ENCODE results near the gene BMAL1. TPM values are rescaled to one million over a fixed set of nuclear protein-coding genes. Genes with fewer than 3 reads are reported as not detected.

BMAL1 gene
- total RNA-seq (2021; fragmentation: NEBNext Ultra II Directional; extraction: Animal tissue kit (Norgen Biotek cat#: 25700)) = 6.8 and 9.9 TPM in 2 replicates
- 4.1 and 6.9 TPM in 2 replicates for polyA plus RNA-seq (2011; rRNA removed)
- 6.3 TPM for polyA plus RNA-seq (2011; cell fraction: cytosol; rRNA removed)
- 6.4 TPM for polyA plus RNA-seq (2011; cell fraction: nucleus; rRNA removed)
- 4.7 to 9.4 TPM (median 6.3 TPM) in 4 replicates for polyA plus RNA-seq (2012, experiment 1 of 2)
- polyA plus RNA-seq (2012, experiment 2 of 2) = 0.96 TPM
- 5.6 TPM for polyA plus RNA-seq (2013, experiment 1 of 2)
- polyA plus RNA-seq (2013, experiment 2 of 2) = 5.6 TPM
- polyA minus RNA-seq (2011; rRNA and poly(A)+ RNA removed) = 7.7 and 8.7 TPM in 2 replicates
- polyA minus RNA-seq (2011; cell fraction: cytosol; rRNA and poly(A)+ RNA removed) = 4.7 TPM
- 20.8 TPM for polyA minus RNA-seq (2011; cell fraction: nucleus; rRNA and poly(A)+ RNA removed)
- long read RNA-seq, experiment 1, partial matches to known transcripts = 5 of 9 reads
- long read RNA-seq, experiment 1, other reads (novel, unspliced or antisense) = 4 of 9 reads
- long read RNA-seq, experiment 2, partial matches to known transcripts = 0 of 1 reads
- long read RNA-seq, experiment 2, other reads (novel, unspliced or antisense) = 1 of 1 reads

DNA sequence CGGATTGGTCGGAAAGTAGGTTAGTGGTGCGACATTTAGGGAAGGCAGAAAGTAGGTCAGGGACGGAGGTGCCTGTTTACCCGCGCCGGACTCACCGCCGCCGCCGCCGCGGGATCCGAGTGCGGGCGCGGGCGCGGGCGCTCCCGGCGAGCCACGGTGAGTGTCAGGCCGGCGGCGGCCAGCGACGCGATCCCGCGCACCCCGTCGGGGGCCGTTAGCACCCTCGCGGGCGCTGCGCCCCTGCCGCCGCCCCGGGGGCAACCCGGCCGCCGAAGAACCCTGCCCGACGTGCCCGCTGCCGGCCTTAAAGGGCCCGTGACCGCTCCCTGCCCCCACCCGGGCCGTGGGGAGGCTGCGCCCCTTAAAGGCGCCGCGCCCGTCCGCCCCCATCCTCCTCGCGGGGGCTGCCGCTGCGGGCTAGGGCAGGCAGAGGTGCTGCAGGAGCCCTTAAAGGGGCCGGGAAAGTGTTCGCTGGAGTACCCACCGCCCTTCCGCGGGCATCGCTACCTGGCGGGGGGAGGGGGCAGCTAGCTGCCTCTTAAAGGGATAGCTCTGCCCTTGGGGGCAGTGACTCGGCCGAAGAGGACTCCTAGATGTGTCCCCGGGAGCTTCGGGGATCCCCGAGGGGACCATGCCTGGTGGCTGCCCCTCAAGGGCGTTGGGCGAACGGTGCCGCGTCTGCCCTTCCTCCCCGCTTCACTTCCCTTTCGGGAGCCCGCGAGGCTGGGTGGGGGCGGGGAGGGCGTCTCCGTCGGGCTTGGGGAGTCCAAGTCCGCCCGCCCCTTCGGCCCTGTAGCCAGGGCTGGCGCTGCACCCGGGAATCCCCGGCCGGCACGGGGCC is at the start of gene BMAL1:
Gene BMAL1 (plus strand): TSS at position 23 of the 841 bp plus-strand sequence. CDS start 76,519 bp downstream, outside the sequence.
- H4K91ac ChIP-seq (replicated peaks; ENCODE audit: insufficient read length, low read length) = no peak within 1 kb of the TSS
- no peak within 1 kb of the TSS for H3K27ac ChIP-seq (ENCODE audit: low read depth, low read length)
- H3K36me3 ChIP-seq (ENCODE audit: control insufficient read depth in 2 of 4, insufficient read depth in 4 of 4, low read length in 3 of 4) = no peaks in the 10 kb centered on the region
- no peak within 1 kb of the TSS for H2BK15ac ChIP-seq (ENCODE audit: low read length)
- WGBS, 2 experiments (ENCODE audit: extremely low coverage in 1 of 2, insufficient coverage in 1 of 2, insufficient read length in 1 of 2, insufficient replicate concordance in 2 of 2, low coverage in 1 of 2, low lambda C conversion rate in 2 of 2, missing lambda C conversion rate in 1 of 2) = 3% methylated on average over 14 of the region's 95 CpGs; no CpG with 5 or more reads in 1 of the 2 experiments
- H2AFZ ChIP-seq (ENCODE audit: low read length) = peak within 1 kb of the TSS; percentile 68
- no peak within 1 kb of the TSS for H3K4ac ChIP-seq (replicated peaks; ENCODE audit: insufficient read length, low read depth, low read length)
- peak within 1 kb of the TSS in 3 of 4 experiments; percentile 20 to 61 (median 38); a peak in 4 of 7 replicates for H3K9ac ChIP-seq (replicated peaks in 1 of 4; ENCODE audit: extremely low read depth in 1 of 4, low read depth in 3 of 4, low read length in 3 of 4)
- H2BK120ac ChIP-seq (replicated peaks; ENCODE audit: low read depth, low read length) = no peak within 1 kb of the TSS
- FAIRE-seq (no peak), DNase-seq (ENCODE audit: low read depth in 1 of 2, low spot score in 2 of 2) (peak in 1 of 2 experiments; percentile 75)
- H2BK12ac ChIP-seq (ENCODE audit: low read depth, low read length) = no peak within 1 kb of the TSS
- no peak within 1 kb of the TSS for H2AK5ac ChIP-seq (ENCODE audit: low read depth, low read length)
- peaks cover 0 to 5% of the 10 kb centered on the region in 2 experiments for H4K20me1 ChIP-seq (replicated peaks in 1 of 2; ENCODE audit: control insufficient read depth in 1 of 2, insufficient read depth in 2 of 2, low read length in 2 of 2)
- H2BK20ac ChIP-seq (ENCODE audit: low read length) = no peak within 1 kb of the TSS
- no peaks in the 10 kb centered on the region; a peak in 1 of 4 replicates for H3K79me2 ChIP-seq (ENCODE audit: control insufficient read depth in 1 of 2, insufficient read depth in 2 of 2, low read length in 2 of 2)
- H4K5ac ChIP-seq (ENCODE audit: insufficient read length, low read depth, low read length) = no peak within 1 kb of the TSS
- peak within 1 kb of the TSS; percentile 37; the same call in 1 of the 2 replicates for H4K8ac ChIP-seq (ENCODE audit: extremely low read depth, insufficient read depth, low read length)
- H3K23ac ChIP-seq (ENCODE audit: insufficient read length) = no peak within 1 kb of the TSS
- H3K56ac ChIP-seq (replicated peaks; ENCODE audit: insufficient read length, low read depth, low read length) = no peak within 1 kb of the TSS
- H3K4me2 ChIP-seq (ENCODE audit: insufficient read depth in 1 of 2, low read depth in 2 of 2, low read length in 2 of 2) = peak within 1 kb of the TSS; percentile 90 to 92
- H3K4me3 ChIP-seq (ENCODE audit: extremely low read depth in 1 of 4, insufficient read depth in 2 of 4, low read depth in 3 of 4, low read length in 4 of 4) = peak within 1 kb of the TSS; percentile 66 to 89 (median 80)
- ChIA-PET CTCF (ENCODE audit: partially characterized antibody) (interaction anchor here (1.0 to 3.3 kb wide), 6 partner anchors 14 to 66 kb away, joined by 3 to 17 read pairs (median 6); no protein-coding TSS in a partner anchor), POLR2A (ENCODE audit: partially characterized antibody) (interaction anchor here (1.3 kb wide), 1 partner anchor 61 kb away, joined by 4 read pairs; no protein-coding TSS in a partner anchor)
- H3K4me1 ChIP-seq (replicated peaks in 1 of 4; ENCODE audit: control insufficient read depth in 3 of 4, insufficient read depth in 4 of 4, low read length in 3 of 4) = no peaks in the 10 kb centered on the region; a peak in 2 of 7 replicates
- H3K27me3 ChIP-seq (replicated peaks in 1 of 4; ENCODE audit: control insufficient read depth in 3 of 4, extremely low read depth in 1 of 4, insufficient read depth in 3 of 4, low read length in 3 of 4) = peaks cover 6 to 57% (median 42%) of the 10 kb centered on the region in 4 experiments
- no peak within 1 kb of the TSS for H2BK5ac ChIP-seq (ENCODE audit: low read depth, low read length)
- H3K14ac ChIP-seq (ENCODE audit: insufficient read length) = no peak within 1 kb of the TSS
- H3K9me3 ChIP-seq (ENCODE audit: insufficient read depth in 2 of 2, low read depth in 1 of 2, low read length in 1 of 2) = no peaks in the 10 kb centered on the region
- peaks cover 13% of the 10 kb centered on the region; the same call in 1 of the 2 replicates for H3K23me2 ChIP-seq (ENCODE audit: low read depth, low read length)
- no peak within 1 kb of the TSS for H3K18ac ChIP-seq (ENCODE audit: extremely low read depth, low read length)
- H3K79me1 ChIP-seq (ENCODE audit: low read depth, low read length) = no peaks in the 10 kb centered on the region
- TF ChIP-seq HDAC6 (IDR thresholded peaks at IDR 0.05; ENCODE audit: low read depth, low read length) (no peak), EZH2 (IDR thresholded peaks at IDR 0.05; ENCODE audit: low read depth, low read length, severe bottlenecking) (no peak), ZNF274 (IDR thresholded peaks at IDR 0.05; ENCODE audit: borderline replicate concordance, extremely low read depth, low read length) (no peak), TCF12 (IDR thresholded peaks at IDR 0.05; ENCODE audit: low read depth, low read length) (no peak), POU5F1 (IDR thresholded peaks at IDR 0.05; ENCODE audit: low read depth, low read length) (no peak)
- TF ChIP-seq, protein P1, sequence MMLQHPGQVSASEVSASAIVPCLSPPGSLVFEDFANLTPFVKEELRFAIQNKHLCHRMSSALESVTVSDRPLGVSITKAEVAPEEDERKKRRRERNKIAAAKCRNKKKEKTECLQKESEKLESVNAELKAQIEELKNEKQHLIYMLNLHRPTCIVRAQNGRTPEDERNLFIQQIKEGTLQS (IDR thresholded peaks at IDR 0.05; ENCODE audit: insufficient read depth, low read depth, low read length) = no peak
- TF ChIP-seq, protein P2, sequence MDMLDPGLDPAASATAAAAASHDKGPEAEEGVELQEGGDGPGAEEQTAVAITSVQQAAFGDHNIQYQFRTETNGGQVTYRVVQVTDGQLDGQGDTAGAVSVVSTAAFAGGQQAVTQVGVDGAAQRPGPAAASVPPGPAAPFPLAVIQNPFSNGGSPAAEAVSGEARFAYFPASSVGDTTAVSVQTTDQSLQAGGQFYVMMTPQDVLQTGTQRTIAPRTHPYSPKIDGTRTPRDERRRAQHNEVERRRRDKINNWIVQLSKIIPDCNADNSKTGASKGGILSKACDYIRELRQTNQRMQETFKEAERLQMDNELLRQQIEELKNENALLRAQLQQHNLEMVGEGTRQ (IDR thresholded peaks at IDR 0.05; ENCODE audit: low read length) = no peak

Data from H1 (cell line).